ENCODE measurements around the gene MORN1.

GRCh38 chr1:2415801-2416208 lies 24.5 kb upstream of the MORN1 start:
- TF ChIP-seq SRF (CRISPR knock-in tag; IDR thresholded peaks at IDR 0.05) (no peak), CTCF (IDR thresholded peaks at IDR 0.05 in 2 of 3, conservative IDR thresholded peaks at IDR 0.05 in 1 of 3; ENCODE audit: insufficient read depth in 2 of 3, low read depth in 1 of 3, low read length in 3 of 3) (no peak), ETS1 (conservative IDR thresholded peaks at IDR 0.05; ENCODE audit: control insufficient read depth, low read depth, low read length) (no peak), ZFX (CRISPR knock-in tag; IDR thresholded peaks at IDR 0.05) (no peak), POLR2A (conservative IDR thresholded peaks at IDR 0.05) (no peak), EZH2 (IDR thresholded peaks at IDR 0.05; ENCODE audit: borderline replicate concordance, low read depth, low read length) (no peak), PCBP1 (IDR thresholded peaks at IDR 0.05; ENCODE audit: low read depth, low read length, poor library complexity, severe bottlenecking) (no peak), ZNF140 (CRISPR knock-in tag; IDR thresholded peaks at IDR 0.05) (no peak), HCFC1 (IDR thresholded peaks at IDR 0.05; ENCODE audit: low read depth, low read length) (no peak), FOXK2 (conservative IDR thresholded peaks at IDR 0.05 in 1 of 2, IDR thresholded peaks at IDR 0.05 in 1 of 2; ENCODE audit: low read depth in 2 of 2) (no peak), ZNF12 (CRISPR knock-in tag; IDR thresholded peaks at IDR 0.05) (no peak), MXI1 (IDR thresholded peaks at IDR 0.05; ENCODE audit: low read depth, low read length) (no peak), SREBF2 (CRISPR knock-in tag; IDR thresholded peaks at IDR 0.05) (no peak), CGGBP1 (CRISPR knock-in tag; IDR thresholded peaks at IDR 0.05) (no peak)

Data from K562 (cell line).